ENCODE data around the gene PALD1. TPM values are rescaled to one million over a fixed set of nuclear protein-coding genes. Genes with fewer than 3 reads are reported as not detected.

PALD1 gene
- total RNA-seq, 1 experiment from 2014 or later = 1.3 TPM

DNA sequence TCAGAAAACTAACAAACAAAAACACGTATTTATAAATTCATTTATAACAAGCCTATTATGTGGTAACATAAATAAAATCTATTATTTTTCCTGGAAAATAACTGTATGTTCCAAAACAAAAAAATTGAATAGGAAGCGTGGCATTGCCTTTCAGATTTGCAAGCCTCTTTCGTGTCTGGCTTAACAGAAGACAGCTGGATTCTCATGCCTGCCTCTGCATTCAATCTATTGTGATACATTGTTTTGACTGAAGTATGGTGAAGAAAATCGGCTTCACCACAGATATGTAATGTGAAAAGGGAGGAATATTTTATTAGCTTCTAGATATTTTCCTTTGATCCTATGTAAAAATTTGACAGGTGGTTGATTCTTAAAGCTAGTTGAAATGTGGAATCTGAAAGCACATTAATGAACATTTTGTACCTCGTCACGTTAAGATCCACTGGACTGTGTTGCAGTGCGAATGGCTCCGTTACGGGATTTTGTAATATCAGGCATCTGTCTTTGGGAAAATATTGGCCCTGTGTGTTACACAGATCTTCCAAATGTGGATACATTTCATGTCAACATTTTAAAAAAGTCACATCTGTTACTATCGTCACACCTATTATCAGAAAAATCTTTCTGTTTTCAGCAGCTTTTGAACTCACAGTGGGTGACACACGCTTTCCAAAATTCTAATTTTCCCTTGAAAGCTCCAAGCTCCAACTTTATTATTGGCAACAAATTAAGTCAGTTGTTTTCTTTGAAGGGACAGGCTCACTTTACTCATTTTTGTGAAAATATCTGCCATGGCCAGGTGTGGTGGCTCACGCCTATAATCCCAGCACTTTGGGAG, 26.2 kb downstream of the PALD1 start:
- DNase-seq (ENCODE audit: low spot score) = no peak

GRCh38 chr10:70505908-70506307, 27.3 kb downstream of the PALD1 start:
- DNase-seq (ENCODE audit: low spot score) = no peak

DNA sequence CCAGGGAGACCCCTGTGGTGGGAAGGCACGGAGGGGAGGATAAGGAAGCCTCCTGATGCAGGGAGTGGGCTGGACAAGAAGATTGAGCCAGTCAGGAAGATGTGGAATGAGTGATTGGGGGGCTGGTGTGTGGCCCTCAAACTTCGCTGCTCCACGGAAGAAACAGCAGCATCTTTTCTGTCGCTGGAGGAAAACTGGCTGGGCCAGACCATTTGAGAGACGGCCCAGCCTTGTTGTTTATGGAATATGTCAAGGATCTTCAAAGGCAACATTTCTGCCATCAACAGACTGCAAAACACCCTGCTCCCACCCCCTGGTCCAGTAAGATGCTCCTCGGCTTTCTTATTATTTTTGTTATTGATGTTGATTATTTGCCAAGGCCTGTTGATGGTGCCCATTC, 29.4 kb downstream of the PALD1 start:
- DNase-seq (ENCODE audit: low spot score) = no peak

DNA sequence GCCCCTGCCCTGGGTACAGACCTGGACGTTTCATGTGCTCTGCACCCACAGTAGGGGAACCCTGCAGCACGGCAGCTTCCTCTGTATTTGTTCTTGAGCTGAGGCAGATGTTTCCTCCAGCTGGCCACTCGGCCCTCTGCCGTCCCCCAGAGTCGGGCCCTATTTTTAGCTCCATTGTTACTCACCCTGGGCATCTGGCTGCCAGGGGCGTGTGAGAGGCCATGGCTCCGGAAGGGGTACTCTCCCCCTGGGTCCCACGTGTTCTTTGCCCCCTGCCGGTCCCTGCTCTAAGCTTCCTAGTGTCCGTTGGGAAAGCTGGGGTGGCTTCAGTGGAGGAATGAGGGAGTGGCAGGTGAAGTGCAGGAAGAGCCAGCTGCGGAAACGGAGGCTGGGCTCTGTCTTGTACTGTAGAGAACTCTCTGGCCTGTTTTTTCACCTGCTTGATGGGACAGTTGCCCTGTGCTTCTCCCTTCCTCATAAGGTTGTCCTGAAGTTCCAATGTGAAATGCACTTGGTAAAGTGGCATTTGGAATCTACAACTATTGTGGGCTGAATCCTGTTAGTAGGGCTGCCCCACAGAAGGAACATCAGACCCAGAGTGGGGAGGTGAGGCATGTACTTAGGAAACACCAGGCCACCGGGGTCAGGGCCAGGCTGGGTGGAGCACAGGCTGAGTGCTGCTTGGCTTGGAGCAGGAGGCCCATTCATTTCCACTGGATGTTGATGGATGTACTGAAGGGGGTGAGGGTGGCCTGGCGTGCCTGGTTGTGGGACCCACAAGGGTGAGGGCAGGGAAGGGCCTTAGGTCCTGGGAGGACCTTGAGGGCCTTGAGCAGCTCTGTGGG, 30.6 kb downstream of the PALD1 start:
- DNase-seq (ENCODE audit: low spot score) = no peak

DNA sequence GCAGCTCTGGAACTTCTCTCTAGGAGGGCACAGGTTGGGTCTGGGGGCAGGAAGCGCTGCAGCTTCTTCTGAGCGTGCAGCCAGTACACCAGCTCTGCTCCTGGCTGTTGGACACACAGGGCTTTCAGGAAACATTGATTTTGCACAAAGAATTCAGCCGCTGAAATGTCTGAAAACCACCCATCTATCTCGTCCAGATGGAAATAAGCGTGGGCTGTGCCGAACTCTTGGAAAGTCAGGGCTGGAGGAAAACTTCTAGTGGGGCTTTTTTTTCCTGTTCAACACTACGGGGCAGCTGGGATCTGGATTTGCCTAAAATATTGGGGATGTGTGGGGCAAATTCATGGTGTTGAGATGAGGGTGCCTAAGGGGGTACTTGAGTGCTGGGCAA, 31.2 kb downstream of the PALD1 start:
- DNase-seq (ENCODE audit: low spot score) = no peak

GRCh38 chr10:70510453-70510852, 31.9 kb downstream of the PALD1 start:
- no peak for DNase-seq (ENCODE audit: low spot score)

DNA sequence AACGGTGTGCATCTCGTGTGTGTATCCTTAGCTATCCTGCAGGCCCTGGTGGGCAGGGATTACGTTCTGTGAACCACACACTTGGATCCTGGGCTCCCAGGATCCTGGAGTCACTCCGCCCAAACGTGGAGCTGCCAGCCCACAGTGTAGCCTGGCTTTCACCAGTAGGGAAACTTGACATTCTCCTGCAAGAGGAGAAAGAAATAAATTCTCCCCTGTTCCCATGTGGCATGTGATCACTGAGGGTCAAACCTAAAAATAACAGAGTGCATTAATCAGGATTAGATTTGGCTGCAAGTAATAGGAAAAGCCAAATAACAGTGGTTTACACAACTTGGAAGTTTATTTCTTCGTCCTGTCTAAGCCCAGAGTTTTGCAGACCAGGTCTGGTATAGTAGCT, 32.3 kb downstream of the PALD1 start:
- no peak for DNase-seq (ENCODE audit: low spot score)

GRCh38 chr10:70512149-70512639, 33.6 kb downstream of the PALD1 start:
- DNase-seq (ENCODE audit: low spot score) = no peak

- DNase-seq (ENCODE audit: low spot score) = no peak
Measured at GRCh38 chr10:70513848-70514309, 35.3 kb downstream of the PALD1 start.

DNA sequence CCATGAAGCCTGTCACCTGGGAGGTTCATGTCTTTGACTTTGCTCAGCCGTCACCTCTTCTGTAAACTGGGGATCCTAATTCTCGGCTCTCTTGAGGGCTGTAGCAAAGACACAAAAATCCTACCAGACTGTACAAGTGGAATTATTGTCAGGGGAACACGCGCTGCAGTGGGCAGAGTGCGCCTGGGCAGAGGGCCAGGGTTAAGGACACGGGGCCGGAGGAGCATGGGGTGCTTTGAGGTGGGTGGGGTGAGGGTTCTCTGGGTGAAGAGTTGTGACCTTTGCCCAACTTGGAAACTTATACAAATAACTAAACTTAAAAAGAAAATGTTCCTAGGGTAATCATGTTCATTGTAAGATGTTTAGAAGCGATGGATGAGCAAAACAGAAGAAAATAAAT, 36.0 kb downstream of the PALD1 start:
- no peak for DNase-seq (ENCODE audit: low spot score)

DNA sequence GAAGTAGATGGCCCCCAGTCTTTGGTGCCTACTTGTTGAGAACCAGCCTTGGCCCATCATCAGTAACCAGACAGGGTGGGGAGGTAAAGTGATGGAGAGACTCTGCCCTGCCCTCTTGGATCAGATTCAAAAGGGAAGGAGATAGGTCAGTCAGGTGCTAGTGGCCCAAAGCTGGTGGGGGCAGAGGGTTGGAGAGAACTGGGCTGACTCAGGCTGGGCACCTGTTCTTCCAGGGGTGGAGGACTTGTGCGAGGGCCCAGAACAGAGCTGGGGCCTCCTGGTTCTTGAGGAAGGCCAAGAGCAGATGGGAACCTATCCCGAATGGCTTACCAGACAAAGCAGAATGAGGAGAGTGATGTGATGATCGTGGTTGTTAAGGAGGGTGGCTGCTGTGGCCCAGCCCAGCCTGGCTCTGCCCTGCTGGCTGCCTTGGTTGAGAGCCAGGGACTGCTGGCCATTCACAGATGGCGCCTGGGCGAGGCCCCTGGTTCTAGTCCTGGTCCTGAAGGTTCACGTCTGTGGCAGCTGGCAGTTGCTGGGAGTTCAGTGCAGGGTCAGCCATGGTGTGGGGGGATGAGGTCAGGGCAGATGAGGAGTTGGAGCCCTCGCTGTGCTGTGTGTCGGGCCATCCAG, 36.6 kb downstream of the PALD1 start:
- no peak for DNase-seq (ENCODE audit: low spot score)

DNA sequence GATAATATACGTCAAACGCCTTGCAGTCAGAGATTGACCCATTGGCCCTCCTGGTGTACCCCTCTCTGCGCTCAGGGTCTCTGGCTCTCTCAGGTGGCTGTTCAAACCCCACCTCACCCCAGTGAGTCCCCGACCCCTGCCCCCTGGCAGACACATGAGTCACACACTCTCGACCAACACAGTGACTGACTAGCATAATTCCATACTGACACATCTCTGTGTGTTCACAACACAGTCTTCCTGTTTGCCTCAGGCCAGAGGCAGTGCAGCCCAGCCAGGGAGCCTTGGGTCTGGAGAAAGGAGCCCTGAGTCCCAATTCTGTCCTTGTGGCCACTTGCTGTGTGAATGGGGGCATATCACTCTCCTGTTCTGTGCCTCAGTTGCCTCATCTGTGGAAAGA, 40.1 kb downstream of the PALD1 start:
- DNase-seq (ENCODE audit: low spot score) = no peak

DNA sequence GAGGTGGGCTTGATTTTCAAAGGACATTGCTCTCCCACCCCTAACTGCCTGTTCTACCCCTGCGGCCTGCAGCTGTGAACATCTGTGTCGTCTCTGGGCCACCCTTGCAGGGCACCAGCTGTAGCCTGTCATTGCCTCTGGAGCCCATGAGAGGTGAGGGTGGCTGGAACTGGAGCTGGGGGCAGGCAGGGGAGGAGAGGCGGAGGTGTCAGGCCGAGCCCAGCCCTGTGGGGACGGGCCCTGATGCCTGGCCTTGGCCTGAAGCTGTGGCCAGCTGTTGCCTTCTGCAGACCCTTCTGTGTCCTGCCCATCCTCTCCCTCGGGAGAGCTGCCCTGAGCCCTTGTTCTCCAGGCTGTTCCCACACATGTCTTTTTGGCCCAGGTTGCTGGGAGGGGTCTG, 44.5 kb downstream of the PALD1 start:
- no peak for DNase-seq (ENCODE audit: low spot score)

GRCh38 chr10:70523549-70523948, 45.0 kb downstream of the PALD1 start:
- no peak for DNase-seq (ENCODE audit: low spot score)

GRCh38 chr10:70528314-70528713, 49.7 kb downstream of the PALD1 start:
- DNase-seq (ENCODE audit: low spot score) = no peak

GRCh38 chr10:70528741-70529362, 50.3 kb downstream of the PALD1 start:
- DNase-seq (ENCODE audit: low spot score) = peak; percentile 59

DNA sequence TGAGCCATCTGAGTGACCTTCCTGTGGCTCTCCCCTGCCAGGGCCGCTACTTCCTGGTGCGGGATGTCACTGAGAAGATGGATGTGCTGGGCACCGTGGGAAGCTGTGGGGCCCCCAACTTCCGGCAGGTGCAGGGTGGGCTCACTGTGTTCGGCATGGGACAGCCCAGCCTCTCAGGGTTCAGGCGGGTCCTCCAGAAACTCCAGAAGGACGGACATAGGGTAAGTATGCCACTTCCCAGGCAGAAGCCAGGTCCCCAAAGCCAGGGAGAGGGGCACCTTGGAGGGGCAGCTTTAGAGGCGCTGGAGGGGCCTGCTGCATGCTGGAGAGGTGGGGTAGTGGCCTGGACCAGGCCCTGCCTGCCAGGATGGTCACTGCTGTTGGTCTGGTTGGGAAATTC, 51.3 kb downstream of the PALD1 start:
- DNase-seq (ENCODE audit: low spot score) = no peak

DNA sequence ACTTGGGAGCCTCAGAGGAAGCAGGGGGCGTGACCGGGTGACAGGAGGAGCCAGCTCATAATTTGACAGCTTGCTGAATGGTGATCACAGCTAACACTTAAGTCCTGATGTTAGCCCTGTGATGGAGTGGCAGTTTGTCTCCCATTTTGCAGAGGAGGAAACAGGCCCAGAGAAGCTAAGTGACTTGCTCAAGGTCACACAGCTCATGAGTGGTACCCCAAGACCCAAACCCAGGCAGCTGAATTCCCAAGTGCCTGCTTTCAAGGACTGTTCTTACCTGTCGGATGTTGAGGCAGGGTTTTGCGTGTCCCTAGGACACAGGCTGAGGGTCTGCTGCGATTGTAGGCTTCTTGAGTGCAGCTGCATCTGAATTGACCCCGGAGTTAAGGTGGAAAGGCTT, 51.7 kb downstream of the PALD1 start:
- DNase-seq (ENCODE audit: low spot score) = no peak

DNA sequence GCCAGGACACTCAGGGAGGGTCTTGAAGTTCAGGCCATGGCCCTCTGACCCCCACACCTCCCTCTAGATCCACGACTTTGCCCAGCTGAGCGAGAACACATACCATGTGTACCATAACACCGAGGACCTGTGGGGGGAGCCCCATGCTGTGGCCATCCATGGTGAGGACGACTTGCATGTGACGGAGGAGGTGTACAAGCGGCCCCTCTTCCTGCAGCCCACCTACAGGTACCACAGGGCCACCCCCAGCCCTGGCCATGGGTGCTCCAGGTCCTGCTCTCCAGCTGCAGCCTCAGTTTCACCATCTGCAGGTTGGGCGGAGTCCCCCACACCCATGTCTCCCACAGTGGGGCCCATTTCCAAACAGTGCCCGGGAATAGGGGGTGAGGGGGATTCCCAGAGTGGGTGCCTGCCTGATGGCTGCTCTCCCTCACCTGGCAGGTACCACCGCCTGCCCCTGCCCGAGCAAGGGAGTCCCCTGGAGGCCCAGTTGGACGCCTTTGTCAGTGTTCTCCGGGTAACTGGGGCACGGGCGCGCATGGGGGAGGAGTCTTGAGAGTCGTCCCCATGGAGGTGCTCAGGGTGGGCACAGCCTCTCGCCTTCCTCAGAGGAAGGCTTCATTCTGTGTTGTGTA, 54.1 kb downstream of the PALD1 start:
- no peak for DNase-seq (ENCODE audit: low spot score)

GRCh38 chr10:70533189-70533558, 54.6 kb downstream of the PALD1 start:
- DNase-seq (ENCODE audit: low spot score) = no peak

GRCh38 chr10:70534281-70534680, 55.7 kb downstream of the PALD1 start:
- DNase-seq (ENCODE audit: low spot score) = no peak
